Measurements from ENCODE around the gene SALL1.

DNA sequence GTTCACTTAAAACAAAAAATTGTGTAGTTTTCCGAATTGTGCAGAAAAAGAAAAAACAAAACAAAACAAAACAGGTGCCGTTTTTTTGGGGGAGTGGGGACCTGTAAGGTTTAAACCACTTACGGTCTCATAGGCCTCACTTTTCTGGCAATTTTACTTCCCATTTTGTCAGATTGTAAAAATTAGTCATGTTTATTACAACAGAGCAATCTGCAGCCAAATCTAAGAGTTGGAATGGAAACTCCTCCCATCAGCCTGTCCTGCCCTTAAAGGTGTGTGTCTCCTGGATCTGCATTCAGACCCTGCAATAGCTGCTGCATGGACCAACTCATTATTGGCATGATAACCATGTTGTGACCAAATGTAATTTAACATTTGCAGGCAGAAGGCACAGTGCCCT lies 8.2 kb upstream of the SALL1 start:
- TF ChIP-seq POLR2A (IDR thresholded peaks at IDR 0.05; ENCODE audit: low read length) (no peak), GATA1 (IDR thresholded peaks at IDR 0.05; ENCODE audit: low read depth, low read length) (no peak)

All from erythroblast (primary cell).